ENCODE data around the gene FOS.
"Not testable (repeated sequence)": the region's sequence is repeated elsewhere in the genome, so short reads cannot be mapped to it uniquely, and the experiment has no call there.

FOS gene

DNA sequence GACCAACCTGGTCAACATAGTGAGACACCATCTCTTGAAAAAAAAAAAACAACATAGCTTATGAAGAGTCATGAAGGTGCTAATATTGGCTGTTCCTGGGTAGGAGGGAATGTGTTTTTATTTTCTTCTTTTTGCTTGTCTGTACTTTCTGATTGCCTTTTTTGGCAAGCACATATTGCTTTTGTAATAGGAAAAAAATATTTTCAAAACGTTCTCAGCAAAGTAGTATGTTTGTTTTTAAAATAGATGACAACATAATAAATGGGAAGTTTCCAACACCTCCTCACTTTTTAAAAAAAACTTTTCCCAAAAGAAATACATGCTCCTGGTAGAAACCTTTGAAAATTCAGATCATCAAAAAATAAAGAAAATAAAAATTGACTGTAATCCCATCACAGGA, 20.9 kb downstream of the FOS start:
- H3K4me3 ChIP-seq (ENCODE audit: low read depth, low read length) = no peak overlapping the region
- no peak for TF ChIP-seq MYC (IDR thresholded peaks at IDR 0.05; ENCODE audit: low read depth, low read length)
- TF ChIP-seq POLR2A (IDR thresholded peaks at IDR 0.05; ENCODE audit: extremely low read depth, insufficient read length) = no peak
- TF ChIP-seq, protein P1, sequence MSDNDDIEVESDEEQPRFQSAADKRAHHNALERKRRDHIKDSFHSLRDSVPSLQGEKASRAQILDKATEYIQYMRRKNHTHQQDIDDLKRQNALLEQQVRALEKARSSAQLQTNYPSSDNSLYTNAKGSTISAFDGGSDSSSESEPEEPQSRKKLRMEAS (IDR thresholded peaks at IDR 0.05; ENCODE audit: low read depth, low read length) = no peak
- TF ChIP-seq, protein P2, sequence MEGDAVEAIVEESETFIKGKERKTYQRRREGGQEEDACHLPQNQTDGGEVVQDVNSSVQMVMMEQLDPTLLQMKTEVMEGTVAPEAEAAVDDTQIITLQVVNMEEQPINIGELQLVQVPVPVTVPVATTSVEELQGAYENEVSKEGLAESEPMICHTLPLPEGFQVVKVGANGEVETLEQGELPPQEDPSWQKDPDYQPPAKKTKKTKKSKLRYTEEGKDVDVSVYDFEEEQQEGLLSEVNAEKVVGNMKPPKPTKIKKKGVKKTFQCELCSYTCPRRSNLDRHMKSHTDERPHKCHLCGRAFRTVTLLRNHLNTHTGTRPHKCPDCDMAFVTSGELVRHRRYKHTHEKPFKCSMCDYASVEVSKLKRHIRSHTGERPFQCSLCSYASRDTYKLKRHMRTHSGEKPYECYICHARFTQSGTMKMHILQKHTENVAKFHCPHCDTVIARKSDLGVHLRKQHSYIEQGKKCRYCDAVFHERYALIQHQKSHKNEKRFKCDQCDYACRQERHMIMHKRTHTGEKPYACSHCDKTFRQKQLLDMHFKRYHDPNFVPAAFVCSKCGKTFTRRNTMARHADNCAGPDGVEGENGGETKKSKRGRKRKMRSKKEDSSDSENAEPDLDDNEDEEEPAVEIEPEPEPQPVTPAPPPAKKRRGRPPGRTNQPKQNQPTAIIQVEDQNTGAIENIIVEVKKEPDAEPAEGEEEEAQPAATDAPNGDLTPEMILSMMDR (IDR thresholded peaks at IDR 0.05; ENCODE audit: low read depth, low read length) = no peak
- no peak for DNase-seq (ENCODE audit: low read depth)

DNA sequence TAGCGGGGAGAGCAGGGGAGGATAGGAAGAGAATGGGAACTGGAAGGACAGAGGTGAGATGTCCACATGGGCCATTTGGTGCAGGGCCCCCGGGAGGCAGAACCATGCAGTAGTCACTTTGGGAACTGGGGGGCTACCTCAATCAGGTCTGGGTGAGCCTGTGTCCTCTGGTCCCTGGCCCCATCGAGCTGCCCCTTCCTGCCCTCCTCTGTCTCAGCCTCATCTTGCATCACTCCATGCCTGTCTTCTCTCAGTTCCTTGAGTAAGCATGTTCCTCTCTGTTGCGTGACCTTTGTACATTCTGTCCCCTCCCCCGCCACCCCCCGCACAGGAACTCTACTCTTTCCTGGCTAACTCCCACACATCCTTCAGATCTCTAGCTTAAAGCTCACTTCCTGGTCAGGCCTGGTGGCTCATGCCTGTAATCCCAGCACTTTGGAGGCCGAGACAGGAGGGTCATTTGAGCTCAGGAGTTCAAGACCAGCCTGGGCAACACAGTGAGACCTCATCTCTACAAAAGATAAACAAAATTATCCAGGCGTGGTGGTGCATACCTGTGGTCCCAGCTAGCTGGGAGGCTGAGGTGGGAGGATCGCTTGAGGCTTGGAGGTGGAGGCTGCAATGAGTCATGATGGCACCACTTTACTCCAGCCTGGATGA, 23.2 kb downstream of the FOS start:
- H3K4me3 ChIP-seq (ENCODE audit: low read depth, low read length) = no peak overlapping the region
- peak; percentile 96 for DNase-seq (ENCODE audit: low read depth)
- no peak for TF ChIP-seq POLR2A (IDR thresholded peaks at IDR 0.05; ENCODE audit: extremely low read depth, insufficient read length)
- TF ChIP-seq, protein P1 (IDR thresholded peaks at IDR 0.05; ENCODE audit: low read depth, low read length) = peak; percentile 80
- TF ChIP-seq, protein P2 (IDR thresholded peaks at IDR 0.05; ENCODE audit: low read depth, low read length) = no peak
- TF ChIP-seq MYC (IDR thresholded peaks at IDR 0.05; ENCODE audit: low read depth, low read length) = peak; percentile 90

DNA sequence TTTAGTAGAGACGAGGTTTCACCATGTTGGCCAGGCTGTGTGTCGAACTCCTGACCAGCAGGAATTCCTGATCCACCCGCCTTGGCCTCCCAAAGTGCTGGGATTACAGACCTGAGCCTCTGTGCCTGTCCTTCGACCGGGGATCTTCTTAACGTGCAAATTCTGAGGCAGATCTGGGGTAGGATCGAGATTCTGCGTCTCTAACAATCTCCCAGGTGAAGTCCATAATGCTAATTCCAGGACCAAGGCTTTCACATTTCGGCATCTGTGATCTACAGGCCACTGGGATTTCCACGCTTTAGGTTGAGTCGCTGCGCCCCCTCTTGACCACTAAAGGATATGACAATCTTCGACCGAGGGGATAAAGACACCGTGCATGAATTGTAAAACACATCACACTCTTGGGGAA, 24.8 kb downstream of the FOS start:
- TF ChIP-seq POLR2A (IDR thresholded peaks at IDR 0.05; ENCODE audit: extremely low read depth, insufficient read length) = no peak
- TF ChIP-seq, protein P2 (IDR thresholded peaks at IDR 0.05; ENCODE audit: low read depth, low read length) = peak; percentile 60
- H3K4me3 ChIP-seq (ENCODE audit: low read depth, low read length) = no peak overlapping the region
- DNase-seq (ENCODE audit: low read depth) = peak; percentile 82

DNA sequence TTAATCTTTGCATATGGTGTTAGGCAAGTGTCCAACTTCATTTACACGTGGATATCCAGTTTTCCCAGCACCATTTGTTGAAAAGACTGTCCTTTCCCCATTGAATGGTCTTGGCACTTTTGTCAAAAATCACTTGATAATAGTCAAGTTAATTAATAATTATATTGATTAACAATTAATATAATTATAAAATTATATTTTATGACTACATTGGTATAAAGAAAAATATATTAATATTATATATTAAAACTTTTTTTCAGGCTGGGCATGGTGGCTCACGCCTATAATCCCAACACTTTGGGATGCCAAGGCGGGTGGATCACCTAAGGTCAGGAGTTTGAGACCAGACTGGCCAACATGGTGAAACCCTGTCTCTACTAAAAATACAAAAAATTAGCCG, 27.8 kb downstream of the FOS start:
- H3K4me3 ChIP-seq (ENCODE audit: low read depth, low read length) = not testable (repeated sequence)

DNA sequence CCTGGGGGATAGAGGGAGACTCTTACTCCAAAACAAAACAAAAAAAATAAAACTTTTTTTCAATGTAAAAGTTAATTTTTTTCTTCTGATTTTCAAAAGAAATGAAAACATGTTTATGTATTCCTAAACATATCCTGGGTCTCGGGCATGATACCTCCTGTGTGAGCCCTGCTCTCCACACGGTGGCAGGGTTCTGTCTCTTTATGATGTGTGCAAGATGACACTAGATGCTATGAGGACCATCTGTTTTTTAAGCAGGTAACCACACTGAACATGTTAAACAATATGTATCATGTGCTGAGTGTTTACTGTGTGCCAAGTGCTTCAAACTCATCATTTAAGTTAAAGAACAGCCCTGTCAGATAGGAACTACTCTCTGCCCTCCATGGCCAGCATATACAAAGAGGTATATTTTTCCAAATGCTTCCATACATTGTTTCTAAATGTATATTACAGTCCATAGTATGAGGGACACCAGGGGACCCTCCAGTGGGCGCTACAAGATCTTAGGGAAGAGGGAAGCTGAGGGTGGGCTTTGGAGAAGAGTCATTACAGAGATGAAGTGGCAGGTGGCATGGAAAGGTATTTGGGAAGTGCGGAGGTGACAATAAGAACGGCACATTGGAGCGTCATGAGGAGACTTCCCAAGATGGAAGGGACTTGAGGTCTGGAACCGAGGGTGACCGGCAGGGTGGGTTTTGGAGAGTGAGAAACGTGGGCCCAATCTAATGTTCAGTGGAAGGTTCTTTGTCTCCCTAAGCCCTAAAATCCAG, 28.5 kb downstream of the FOS start:
- peak; percentile 70 for DNase-seq (ENCODE audit: low read depth)
- TF ChIP-seq, protein P1 (IDR thresholded peaks at IDR 0.05; ENCODE audit: low read depth, low read length) = peak; percentile 88
- TF ChIP-seq, protein P2 (IDR thresholded peaks at IDR 0.05; ENCODE audit: low read depth, low read length) = peak; percentile 58
- TF ChIP-seq MYC (IDR thresholded peaks at IDR 0.05; ENCODE audit: low read depth, low read length) (peak; percentile 57; the same call in 1 of the 2 replicates), POLR2A (IDR thresholded peaks at IDR 0.05; ENCODE audit: extremely low read depth, insufficient read length) (no peak)

More for the DNA sequence above, 27.8 kb downstream of the FOS start:
- DNase-seq (ENCODE audit: low read depth) = not testable (repeated sequence)

DNA sequence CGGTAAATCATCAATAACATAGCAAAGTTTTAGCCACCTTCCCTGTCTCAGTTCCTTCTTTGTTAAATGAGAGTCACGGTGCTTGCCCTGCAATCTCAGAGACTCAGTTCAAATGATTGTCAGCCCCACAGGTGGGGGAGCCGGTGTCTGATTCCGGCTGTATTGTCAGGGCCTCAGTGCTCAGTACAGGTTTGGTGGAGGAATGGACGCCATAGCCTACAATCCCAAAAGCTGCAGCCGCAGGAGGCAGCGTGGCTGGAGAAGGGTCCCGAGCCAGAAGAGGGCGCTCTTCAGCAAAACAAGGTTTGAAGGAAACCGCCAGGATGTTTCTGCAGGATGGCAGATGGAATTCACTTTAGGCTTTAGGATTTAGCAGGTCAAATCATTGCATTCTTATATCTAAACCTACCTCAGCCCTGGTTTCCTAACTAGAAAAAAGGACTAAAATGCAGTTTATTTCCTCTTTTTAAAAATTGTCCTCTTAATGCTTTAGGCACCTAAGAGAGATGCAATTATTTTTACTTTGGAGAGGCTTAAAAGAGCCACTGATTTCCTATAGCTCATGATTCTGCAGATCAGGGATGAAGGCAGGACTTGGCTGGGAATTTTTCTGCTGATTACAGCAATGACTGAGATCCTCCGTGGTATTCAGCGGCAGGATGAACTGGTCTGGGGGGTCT, 29.2 kb downstream of the FOS start:
- TF ChIP-seq MYC (IDR thresholded peaks at IDR 0.05; ENCODE audit: low read depth, low read length) = peak; percentile 70; the same call in 1 of the 2 replicates
- TF ChIP-seq, protein P2 (IDR thresholded peaks at IDR 0.05; ENCODE audit: low read depth, low read length) = peak; percentile 92
- TF ChIP-seq, protein P1 (IDR thresholded peaks at IDR 0.05; ENCODE audit: low read depth, low read length) = peak; percentile 65; the same call in 1 of the 2 replicates
- no peak for TF ChIP-seq POLR2A (IDR thresholded peaks at IDR 0.05; ENCODE audit: extremely low read depth, insufficient read length)
- no peak overlapping the region for H3K4me3 ChIP-seq (ENCODE audit: low read depth, low read length)
- DNase-seq (ENCODE audit: low read depth) = peak; percentile 83

More for the DNA sequence above, 28.5 kb downstream of the FOS start:
- H3K4me3 ChIP-seq (ENCODE audit: low read depth, low read length) = no peak overlapping the region

DNA sequence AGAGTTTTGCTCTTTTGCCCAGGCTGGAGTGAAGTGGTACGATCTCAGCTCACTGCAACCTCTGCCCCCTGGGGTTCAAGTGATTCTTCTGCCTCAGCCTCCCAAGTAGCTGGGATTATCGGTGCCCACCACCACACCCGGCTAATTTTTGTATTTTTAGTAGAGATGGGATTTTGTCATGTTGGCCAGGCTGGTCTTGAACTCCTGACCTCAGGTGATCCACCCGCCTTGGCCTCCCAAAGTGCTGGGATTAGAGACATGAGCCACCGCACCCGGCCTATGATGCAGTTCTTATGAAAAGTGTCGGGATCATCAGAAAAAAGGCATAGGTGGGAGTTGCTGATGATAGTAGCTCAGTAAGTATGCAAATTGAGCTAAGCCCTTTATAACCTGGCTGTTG, 30.4 kb downstream of the FOS start:
- not testable (repeated sequence) for H3K4me3 ChIP-seq (ENCODE audit: low read depth, low read length); DNase-seq (ENCODE audit: low read depth)

DNA sequence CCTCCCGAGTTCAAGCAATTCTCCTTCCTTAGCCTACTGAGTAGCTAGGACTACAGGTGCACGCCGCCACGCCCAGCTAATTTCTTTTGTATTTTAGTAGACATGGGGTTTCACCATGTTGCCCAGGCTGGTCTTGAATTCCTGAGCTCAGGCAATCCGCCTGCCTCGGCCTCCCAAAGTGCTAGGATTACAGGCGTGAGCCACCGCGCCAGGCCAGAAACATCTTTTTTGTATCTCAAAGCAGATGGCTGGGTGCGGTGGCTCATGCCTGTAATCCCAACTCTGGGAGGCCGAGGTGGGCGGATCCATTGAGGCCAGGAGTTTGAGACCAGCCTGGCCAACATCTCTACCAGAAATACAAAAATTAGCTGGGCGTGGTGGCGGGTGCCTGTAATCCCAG, 30.9 kb downstream of the FOS start:
- DNase-seq (ENCODE audit: low read depth); H3K4me3 ChIP-seq (ENCODE audit: low read depth, low read length): not testable (repeated sequence)

All from NB4 (cell line).